ENCODE data around the gene MLN. TPM values are rescaled to one million over a fixed set of nuclear protein-coding genes. Genes with fewer than 3 reads are reported as not detected.

MLN gene
- total RNA-seq, 1 experiment from 2014 or later: not detected

DNA sequence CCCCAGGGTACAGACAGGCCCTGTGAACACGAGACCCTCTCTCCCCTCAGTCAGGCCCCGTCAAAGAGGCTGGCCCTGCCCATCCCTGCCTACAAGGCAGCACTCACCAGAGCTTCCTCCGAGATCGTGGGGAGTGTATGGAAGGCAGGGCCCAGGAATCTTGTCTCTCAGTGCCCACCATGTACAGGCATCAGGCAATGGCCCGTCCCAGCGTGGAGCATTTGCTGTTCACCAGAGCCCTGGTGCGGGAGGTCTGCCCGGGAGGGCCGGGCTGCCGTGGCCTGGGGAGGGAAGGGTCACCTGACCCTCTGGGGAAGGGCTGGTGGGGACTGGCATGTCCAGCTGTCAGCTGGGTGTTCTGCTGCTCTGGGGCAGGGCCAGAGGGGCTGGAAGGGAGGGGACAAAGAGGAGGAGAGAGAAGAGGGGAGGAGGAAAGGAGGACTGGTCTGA is 57.1 kb downstream of the MLN start, which contains the start of gene IP6K3:
Gene IP6K3, minus strand, starts transcription at position 255 of the 450 bp plus-strand sequence. CDS start 11,429 bp downstream, outside the sequence.
- intact Hi-C loops (cut with micrococcal nuclease): no loop called here
- Histone ChIP-seq H4K20me1 (ENCODE audit: insufficient read depth) (no peaks in the 10 kb centered on the region), H3K9ac (ENCODE audit: low read length) (no peak within 1 kb of the TSS), H3K27me3 (ENCODE audit: insufficient read depth, low read length) (peaks cover 6% of the 10 kb centered on the region; the same call in 1 of the 2 replicates), H3K27ac (ENCODE audit: low read depth, low read length) (no peak within 1 kb of the TSS), H2AFZ (ENCODE audit: low read depth, low read length, poor library complexity, severe bottlenecking) (no peak within 1 kb of the TSS), H3K9me3 (ENCODE audit: control insufficient read depth in 1 of 2, insufficient read depth in 1 of 2, low read depth in 1 of 2, low read length in 2 of 2) (no peaks in the 10 kb centered on the region), H3K36me3 (ENCODE audit: control insufficient read depth in 1 of 2, insufficient read depth in 2 of 2, low read length in 2 of 2) (no peaks in the 10 kb centered on the region), H3K9me2 (ENCODE audit: insufficient read depth) (no peaks in the 10 kb centered on the region), H3K4me2 (ENCODE audit: low read length) (no peak within 1 kb of the TSS), H3K4me3 (replicated peaks in 1 of 2; ENCODE audit: low read depth in 1 of 2, low read length in 2 of 2) (no peak within 1 kb of the TSS), H3K79me2 (ENCODE audit: insufficient read depth, low read length) (no peaks in the 10 kb centered on the region), H3K4me1 (ENCODE audit: control insufficient read depth in 1 of 2, insufficient read depth in 2 of 2, low read length in 2 of 2) (peaks cover 2 to 9% of the 10 kb centered on the region in 2 experiments; a peak in 3 of 4 replicates)
- ChIA-PET RAD21 (ENCODE audit: low non-redundant PET in 1 of 2, low total read pairs in 2 of 2, uncharacterized antibody in 2 of 2, unreplicated experiment in 2 of 2) (interaction anchor here in 1 of 2 experiments (0.5 kb wide), 1 partner anchor 864 kb away, joined by 7 read pairs; no protein-coding TSS in a partner anchor), POLR2A (no interaction called here), CTCF (interaction anchor here (0.9 kb wide), 1 partner anchor 25 kb away, joined by 3 read pairs; no protein-coding TSS in a partner anchor)
- BruUV-seq (replicated peaks): no TSS peak
- DNase-seq (ENCODE audit: low read depth, low spot score): no peak
- no peak for TF ChIP-seq TCF7L2 (IDR thresholded peaks at IDR 0.05; ENCODE audit: borderline replicate concordance, extremely low read depth, insufficient read depth, insufficient read length)
- TF ChIP-seq, protein P1, sequence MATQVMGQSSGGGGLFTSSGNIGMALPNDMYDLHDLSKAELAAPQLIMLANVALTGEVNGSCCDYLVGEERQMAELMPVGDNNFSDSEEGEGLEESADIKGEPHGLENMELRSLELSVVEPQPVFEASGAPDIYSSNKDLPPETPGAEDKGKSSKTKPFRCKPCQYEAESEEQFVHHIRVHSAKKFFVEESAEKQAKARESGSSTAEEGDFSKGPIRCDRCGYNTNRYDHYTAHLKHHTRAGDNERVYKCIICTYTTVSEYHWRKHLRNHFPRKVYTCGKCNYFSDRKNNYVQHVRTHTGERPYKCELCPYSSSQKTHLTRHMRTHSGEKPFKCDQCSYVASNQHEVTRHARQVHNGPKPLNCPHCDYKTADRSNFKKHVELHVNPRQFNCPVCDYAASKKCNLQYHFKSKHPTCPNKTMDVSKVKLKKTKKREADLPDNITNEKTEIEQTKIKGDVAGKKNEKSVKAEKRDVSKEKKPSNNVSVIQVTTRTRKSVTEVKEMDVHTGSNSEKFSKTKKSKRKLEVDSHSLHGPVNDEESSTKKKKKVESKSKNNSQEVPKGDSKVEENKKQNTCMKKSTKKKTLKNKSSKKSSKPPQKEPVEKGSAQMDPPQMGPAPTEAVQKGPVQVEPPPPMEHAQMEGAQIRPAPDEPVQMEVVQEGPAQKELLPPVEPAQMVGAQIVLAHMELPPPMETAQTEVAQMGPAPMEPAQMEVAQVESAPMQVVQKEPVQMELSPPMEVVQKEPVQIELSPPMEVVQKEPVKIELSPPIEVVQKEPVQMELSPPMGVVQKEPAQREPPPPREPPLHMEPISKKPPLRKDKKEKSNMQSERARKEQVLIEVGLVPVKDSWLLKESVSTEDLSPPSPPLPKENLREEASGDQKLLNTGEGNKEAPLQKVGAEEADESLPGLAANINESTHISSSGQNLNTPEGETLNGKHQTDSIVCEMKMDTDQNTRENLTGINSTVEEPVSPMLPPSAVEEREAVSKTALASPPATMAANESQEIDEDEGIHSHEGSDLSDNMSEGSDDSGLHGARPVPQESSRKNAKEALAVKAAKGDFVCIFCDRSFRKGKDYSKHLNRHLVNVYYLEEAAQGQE (IDR thresholded peaks at IDR 0.05; ENCODE audit: low read depth): no peak
- TF ChIP-seq POLR2AphosphoS5 (IDR thresholded peaks at IDR 0.05; ENCODE audit: low read depth, low read length): no peak
- TF ChIP-seq, protein P2, sequence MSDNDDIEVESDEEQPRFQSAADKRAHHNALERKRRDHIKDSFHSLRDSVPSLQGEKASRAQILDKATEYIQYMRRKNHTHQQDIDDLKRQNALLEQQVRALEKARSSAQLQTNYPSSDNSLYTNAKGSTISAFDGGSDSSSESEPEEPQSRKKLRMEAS (IDR thresholded peaks at IDR 0.05): no peak
- TF ChIP-seq POLR2A (IDR thresholded peaks at IDR 0.05; ENCODE audit: borderline replicate concordance, extremely low read depth, insufficient read depth, insufficient read length): no peak
- no peak for TF ChIP-seq CTCF (IDR thresholded peaks at IDR 0.05 in 2 of 3, conservative IDR thresholded peaks at IDR 0.05 in 1 of 3; ENCODE audit: borderline replicate concordance in 1 of 3, insufficient read depth in 1 of 3, low read depth in 2 of 3, low read length in 2 of 3)
- TF ChIP-seq YY1 (IDR thresholded peaks at IDR 0.05; ENCODE audit: extremely low read depth, insufficient replicate concordance, low read depth, low read length): no peak
- no peak for TF ChIP-seq ZBTB33 (IDR thresholded peaks at IDR 0.05; ENCODE audit: extremely low read depth, insufficient replicate concordance, low read length)
- TF ChIP-seq FOSL1 (IDR thresholded peaks at IDR 0.05; ENCODE audit: low read depth): no peak
- no peak for TF ChIP-seq SP1 (IDR thresholded peaks at IDR 0.05; ENCODE audit: low read depth)
- TF ChIP-seq CBX3 (IDR thresholded peaks at IDR 0.05; ENCODE audit: low read depth): no peak
- no peak for ATAC-seq
